ENCODE results near the gene REEP1. TPM values are rescaled to one million over a fixed set of nuclear protein-coding genes. Genes with fewer than 3 reads are reported as not detected.

REEP1 gene
- total RNA-seq, 1 experiment from 2014 or later = 0.23 TPM

DNA sequence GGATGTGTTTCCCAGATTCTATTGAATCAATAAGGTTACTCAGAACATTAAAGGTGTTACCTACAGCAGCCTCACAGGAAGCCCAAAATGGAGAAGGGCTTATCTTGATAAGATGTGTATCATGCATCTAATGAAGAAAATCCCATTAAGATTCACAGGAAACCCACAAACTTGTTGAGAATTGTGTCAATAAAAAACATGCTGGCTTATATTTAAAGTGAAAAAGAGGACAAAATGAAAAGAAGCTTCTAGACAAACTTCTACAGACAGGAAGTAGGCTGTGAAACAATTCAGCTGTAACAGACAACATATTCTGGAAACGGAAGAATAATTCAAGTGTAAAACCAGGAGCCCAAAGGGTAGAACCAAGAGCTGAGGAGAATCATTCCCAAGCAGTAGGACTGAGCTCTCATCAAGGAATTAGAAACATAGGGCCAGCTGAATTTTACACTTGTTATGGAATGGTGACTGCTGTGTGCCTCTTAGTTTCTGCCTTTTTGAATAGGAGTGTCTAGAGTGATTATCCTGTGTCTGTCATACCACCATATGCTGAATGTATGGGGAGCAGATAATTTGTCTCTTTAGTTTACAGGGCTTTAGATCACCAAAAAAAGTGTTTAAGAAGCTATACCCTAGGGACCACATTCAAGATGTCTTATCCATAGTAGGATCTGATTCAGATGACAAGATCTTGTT lies 151.8 kb downstream of the REEP1 start:
- Histone ChIP-seq H3K4me3 (ENCODE audit: low read depth in 2 of 2, low read length in 2 of 2) (no peak overlapping the region), H3K27ac (ENCODE audit: low read length) (no peak overlapping the region), H3K36me3 (ENCODE audit: control insufficient read depth, insufficient read depth, low read length) (no peaks in the 10 kb centered on the region; the same call in 1 of the 2 replicates), H3K4me1 (ENCODE audit: control insufficient read depth, insufficient read depth, low read length) (peaks cover 9% of the 10 kb centered on the region), H3K27me3 (ENCODE audit: control insufficient read depth, insufficient read depth, low read length) (no peaks in the 10 kb centered on the region), H3K9me3 (ENCODE audit: control insufficient read depth, insufficient read depth, low read depth, low read length) (no peaks in the 10 kb centered on the region)
- ATAC-seq (peak; percentile 53), DNase-seq (ENCODE audit: low read depth, low spot score) (no peak)
- TF ChIP-seq REST (IDR thresholded peaks at IDR 0.05; ENCODE audit: insufficient read depth in 1 of 2, low read depth in 2 of 2, low read length in 1 of 2) (no peak), TCF7L2 (IDR thresholded peaks at IDR 0.05; ENCODE audit: low read depth, low read length) (no peak), SIN3A (IDR thresholded peaks at IDR 0.05; ENCODE audit: borderline replicate concordance, insufficient read depth, low read depth, low read length) (no peak), POLR2AphosphoS5 (IDR thresholded peaks at IDR 0.05; ENCODE audit: low read depth, low read length) (no peak)
- TF ChIP-seq, protein P1, sequence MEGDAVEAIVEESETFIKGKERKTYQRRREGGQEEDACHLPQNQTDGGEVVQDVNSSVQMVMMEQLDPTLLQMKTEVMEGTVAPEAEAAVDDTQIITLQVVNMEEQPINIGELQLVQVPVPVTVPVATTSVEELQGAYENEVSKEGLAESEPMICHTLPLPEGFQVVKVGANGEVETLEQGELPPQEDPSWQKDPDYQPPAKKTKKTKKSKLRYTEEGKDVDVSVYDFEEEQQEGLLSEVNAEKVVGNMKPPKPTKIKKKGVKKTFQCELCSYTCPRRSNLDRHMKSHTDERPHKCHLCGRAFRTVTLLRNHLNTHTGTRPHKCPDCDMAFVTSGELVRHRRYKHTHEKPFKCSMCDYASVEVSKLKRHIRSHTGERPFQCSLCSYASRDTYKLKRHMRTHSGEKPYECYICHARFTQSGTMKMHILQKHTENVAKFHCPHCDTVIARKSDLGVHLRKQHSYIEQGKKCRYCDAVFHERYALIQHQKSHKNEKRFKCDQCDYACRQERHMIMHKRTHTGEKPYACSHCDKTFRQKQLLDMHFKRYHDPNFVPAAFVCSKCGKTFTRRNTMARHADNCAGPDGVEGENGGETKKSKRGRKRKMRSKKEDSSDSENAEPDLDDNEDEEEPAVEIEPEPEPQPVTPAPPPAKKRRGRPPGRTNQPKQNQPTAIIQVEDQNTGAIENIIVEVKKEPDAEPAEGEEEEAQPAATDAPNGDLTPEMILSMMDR (IDR thresholded peaks at IDR 0.05) = no peak
- ChIA-PET CTCF (no interaction called here), POLR2A (no interaction called here)
- intact Hi-C loops (cut with micrococcal nuclease; ENCODE audit: unreplicated experiment) = no loop called here
- BruUV-seq (replicated peaks) = no TSS peak
- in situ Hi-C loops (cut with HindIII; ENCODE audit: low pct_unique_long_range_greater_than_20kb, low sequenced_read_pairs) = no loop called here

GRCh38 chr2:86176597-86176996 lies 160.8 kb downstream of the REEP1 start:
- Histone ChIP-seq H3K9me3 (ENCODE audit: control insufficient read depth, insufficient read depth, low read depth, low read length) (no peaks in the 10 kb centered on the region), H3K27me3 (ENCODE audit: control insufficient read depth, insufficient read depth, low read length) (no peaks in the 10 kb centered on the region), H3K36me3 (ENCODE audit: control insufficient read depth, insufficient read depth, low read length) (peaks cover 26% of the 10 kb centered on the region; the same call in 1 of the 2 replicates), H3K4me1 (ENCODE audit: control insufficient read depth, insufficient read depth, low read length) (no peaks in the 10 kb centered on the region), H3K4me3 (ENCODE audit: low read depth in 2 of 2, low read length in 2 of 2) (no peak overlapping the region), H3K27ac (ENCODE audit: low read length) (no peak overlapping the region)
- intact Hi-C loops (cut with micrococcal nuclease; ENCODE audit: unreplicated experiment) = no loop called here
- no TSS peak for BruUV-seq (replicated peaks)
- ChIA-PET CTCF (no interaction called here), POLR2A (interaction anchor here (0.6 to 0.7 kb wide), 2 partner anchors 292 to 368 kb away, joined by 4 read pairs; no protein-coding TSS in a partner anchor)
- no peak for ATAC-seq
- no peak for DNase-seq (ENCODE audit: low read depth, low spot score)
- in situ Hi-C loops (cut with HindIII; ENCODE audit: low pct_unique_long_range_greater_than_20kb, low sequenced_read_pairs) = no loop called here
- TF ChIP-seq REST (IDR thresholded peaks at IDR 0.05; ENCODE audit: insufficient read depth in 1 of 2, low read depth in 2 of 2, low read length in 1 of 2) = no peak
- TF ChIP-seq POLR2AphosphoS5 (IDR thresholded peaks at IDR 0.05; ENCODE audit: low read depth, low read length) = no peak
- TF ChIP-seq SIN3A (IDR thresholded peaks at IDR 0.05; ENCODE audit: borderline replicate concordance, insufficient read depth, low read depth, low read length) = no peak
- no peak for TF ChIP-seq TCF7L2 (IDR thresholded peaks at IDR 0.05; ENCODE audit: low read depth, low read length)

All from Panc1 (cell line).